ENCODE data around the gene PRSS50.

- TF ChIP-seq CTCF (IDR thresholded peaks at IDR 0.05) (no peak), POLR2A (IDR thresholded peaks at IDR 0.05) (no peak)
These were observed 46.7 kb downstream of the PRSS50 start for GRCh38 chr3:46670891-46671427.
